Measurements from ENCODE around the gene RBBP5.

- no peak for TF ChIP-seq POLR2AphosphoS5 (IDR thresholded peaks at IDR 0.05; ENCODE audit: low read depth, low read length)
- no peak for TF ChIP-seq TAF1 (IDR thresholded peaks at IDR 0.05; ENCODE audit: low read depth, low read length)
Measured at GRCh38 chr1:205066141-205066818, 55.5 kb downstream of the RBBP5 start.
